Lower leg skin (tissue), 3 donors: ENCODE results near the gene WFDC1.

ENCODE experiments used
- POLR2A ChIP-seq, 2 donors: fragments of 450-650 bp; IDR thresholded peaks; one replicate each; pipeline ENCODE4 v1.6.1; 2016 to 2017; ENCODE audit warnings: antibody characterized with exemption in 2 of 2, mild to moderate bottlenecking in 1 of 2, moderate library complexity in 1 of 2
- TF ChIP-seq, protein P1 (sequence below), 3 donors: fragments of 450-650 bp; IDR thresholded peaks; one replicate each; pipeline ENCODE4 v1.5.1; 2016; ENCODE audit warnings: antibody characterized with exemption in 3 of 3, mild to moderate bottlenecking in 3 of 3, moderate library complexity in 2 of 3

DNA sequence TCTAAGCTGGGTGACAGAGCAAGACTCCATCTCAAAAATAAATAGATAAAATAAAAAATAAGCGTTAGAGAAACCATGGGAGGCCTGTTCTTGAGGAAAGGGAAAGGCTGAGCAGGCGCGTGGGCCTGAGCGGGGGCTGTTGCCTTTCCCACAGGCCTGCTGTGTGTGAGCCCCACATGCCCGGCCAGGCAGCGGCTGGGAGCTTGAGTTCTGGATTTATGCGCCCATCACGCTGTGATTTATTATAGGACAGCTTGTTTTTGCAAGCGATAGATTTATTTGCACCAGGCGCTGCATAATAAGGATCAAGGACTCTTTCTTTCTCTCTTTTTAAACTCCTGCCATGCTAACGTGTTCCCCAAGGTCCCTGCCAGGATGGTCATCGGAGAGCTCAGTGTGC lies 14.8 kb upstream of the WFDC1 start:
- TF ChIP-seq, protein P1, sequence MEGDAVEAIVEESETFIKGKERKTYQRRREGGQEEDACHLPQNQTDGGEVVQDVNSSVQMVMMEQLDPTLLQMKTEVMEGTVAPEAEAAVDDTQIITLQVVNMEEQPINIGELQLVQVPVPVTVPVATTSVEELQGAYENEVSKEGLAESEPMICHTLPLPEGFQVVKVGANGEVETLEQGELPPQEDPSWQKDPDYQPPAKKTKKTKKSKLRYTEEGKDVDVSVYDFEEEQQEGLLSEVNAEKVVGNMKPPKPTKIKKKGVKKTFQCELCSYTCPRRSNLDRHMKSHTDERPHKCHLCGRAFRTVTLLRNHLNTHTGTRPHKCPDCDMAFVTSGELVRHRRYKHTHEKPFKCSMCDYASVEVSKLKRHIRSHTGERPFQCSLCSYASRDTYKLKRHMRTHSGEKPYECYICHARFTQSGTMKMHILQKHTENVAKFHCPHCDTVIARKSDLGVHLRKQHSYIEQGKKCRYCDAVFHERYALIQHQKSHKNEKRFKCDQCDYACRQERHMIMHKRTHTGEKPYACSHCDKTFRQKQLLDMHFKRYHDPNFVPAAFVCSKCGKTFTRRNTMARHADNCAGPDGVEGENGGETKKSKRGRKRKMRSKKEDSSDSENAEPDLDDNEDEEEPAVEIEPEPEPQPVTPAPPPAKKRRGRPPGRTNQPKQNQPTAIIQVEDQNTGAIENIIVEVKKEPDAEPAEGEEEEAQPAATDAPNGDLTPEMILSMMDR (IDR thresholded peaks at IDR 0.05) = no peak
- no peak for TF ChIP-seq POLR2A (IDR thresholded peaks at IDR 0.05)
